ENCODE data around the gene ANO4. TPM values are rescaled to one million over a fixed set of nuclear protein-coding genes. Genes with fewer than 3 reads are reported as not detected.

Gene ANO4
- total RNA-seq, 1 experiment from 2014 or later: 5.7 TPM

- WGBS (ENCODE audit: extremely low coverage, insufficient read length, low lambda C conversion rate): no CpG with 5 or more reads among the region's 3 CpGs
Measured at GRCh38 chr12:100798286-100799160, 3.9 kb downstream of the ANO4 start.

More at GRCh38 chr12:100798286-100799160, 3.9 kb downstream of the ANO4 start:
- Mint-ChIP-seq H3K4me1 (peaks cover 36 to 53% of the 10 kb centered on the region in 2 experiments), H3K27me3 (ENCODE audit: low read depth) (peaks cover 12% of the 10 kb centered on the region), H3K27ac (peak overlapping the region in 1 of 3 experiments; percentile 41; a peak in 1 of 7 replicates), H3K4me3 (no peak overlapping the region), H3K36me3 (ENCODE audit: insufficient read depth in 1 of 3, low read depth in 3 of 3) (no peaks in the 10 kb centered on the region), H3K9me3 (no peaks in the 10 kb centered on the region)
- Histone ChIP-seq H3K4ac (ENCODE audit: low read depth, low read length) (no peak overlapping the region), H3K23ac (ENCODE audit: insufficient read length, low read depth, low read length) (no peak overlapping the region), H3K23me2 (ENCODE audit: insufficient read length, low read depth, low read length, poor library complexity, severe bottlenecking) (no peaks in the 10 kb centered on the region), H3K79me1 (ENCODE audit: insufficient read depth, low read depth, low read length, poor library complexity, severe bottlenecking) (no peaks in the 10 kb centered on the region), H2BK15ac (ENCODE audit: low read depth, low read length) (no peak overlapping the region), H2AK5ac (ENCODE audit: insufficient read length, low read length) (no peak overlapping the region), H2BK120ac (ENCODE audit: low read depth, low read length, poor library complexity, severe bottlenecking) (no peak overlapping the region), H2BK5ac (ENCODE audit: insufficient read length, low read length) (no peak overlapping the region), H4K20me1 (ENCODE audit: control insufficient read depth, insufficient read depth, insufficient read length) (no peaks in the 10 kb centered on the region), H3K56ac (ENCODE audit: insufficient read length, low read depth, low read length) (no peak overlapping the region), H3K79me2 (ENCODE audit: insufficient read depth, low read length) (no peaks in the 10 kb centered on the region), H2BK20ac (ENCODE audit: low read depth, low read length, poor library complexity, severe bottlenecking) (no peak overlapping the region), H3K14ac (ENCODE audit: insufficient read depth, low read length) (no peak overlapping the region), H4K8ac (replicated peaks; ENCODE audit: insufficient read length, low read depth, low read length) (no peak overlapping the region), H3K27ac (ENCODE audit: insufficient read length, low read depth, low read length) (no peak overlapping the region), H4K91ac (ENCODE audit: insufficient read length, low read depth, low read length) (no peak overlapping the region), H2BK12ac (ENCODE audit: insufficient read length, low read depth, low read length) (no peak overlapping the region), H3K18ac (ENCODE audit: insufficient read length, low read depth, low read length) (no peak overlapping the region), H3K4me1 (ENCODE audit: insufficient read depth, low read length) (0 out of 2 replicates have a peak, but pooled peaks cover 3% of the 10 kb centered on the region), H3K9ac (ENCODE audit: extremely low read depth, insufficient read length, low read length) (no peak overlapping the region), H3T11ph (ENCODE audit: low read length) (no peak overlapping the region), H4K5ac (ENCODE audit: insufficient read length, low read depth, low read length) (no peak overlapping the region), H2AFZ (ENCODE audit: low read length) (no peak overlapping the region), H3K9me3 (ENCODE audit: control insufficient read depth, low read depth, low read length) (no peaks in the 10 kb centered on the region), H3K4me2 (ENCODE audit: insufficient read depth, insufficient read length, low read length) (no peak overlapping the region), H3K27me3 (ENCODE audit: insufficient read depth, low read length) (no peaks in the 10 kb centered on the region)
- no peak for DNase-seq
- TF ChIP-seq CTCF (conservative IDR thresholded peaks at IDR 0.05): no peak
